H9 (cell line): Measurements from ENCODE around the gene NRG2. TPM values are rescaled to one million over a fixed set of nuclear protein-coding genes. Genes with fewer than 3 reads are reported as not detected.

Experiments used
- DNase-seq: peaks from one replicate; pipeline ENCODE4 v3.0.0-alpha.2; 2017
- H2AFZ ChIP-seq: one replicate; pipeline ENCODE4 v1.6.1; 2013; ENCODE audit warnings: mild to moderate bottlenecking, low read length, control low read depth, moderate library complexity
- H2AK5ac ChIP-seq: 2 replicates; pipeline ENCODE4 v1.6.1; 2013; ENCODE audit warnings: low read length, control low read depth, mixed read lengths; ENCODE audit not compliant: insufficient read length
- H2BK120ac ChIP-seq: one replicate; pipeline ENCODE4 v1.6.1; 2013; ENCODE audit warnings: low read depth, mild to moderate bottlenecking, low read length, control low read depth, inconsistent platforms; ENCODE audit not compliant: poor library complexity, severe bottlenecking
- H2BK12ac ChIP-seq: 2 replicates; pipeline ENCODE4 v1.6.1; 2013; ENCODE audit warnings: low read length, control low read depth, mixed read lengths, low read depth; ENCODE audit not compliant: insufficient read length
- H2BK15ac ChIP-seq: 2 replicates; pipeline ENCODE4 v1.6.1; 2013; ENCODE audit warnings: low read depth, low read length, control low read depth
- H2BK20ac ChIP-seq: one replicate; pipeline ENCODE4 v1.6.1; 2013; ENCODE audit warnings: low read depth, mild to moderate bottlenecking, low read length, control low read depth, inconsistent platforms; ENCODE audit not compliant: poor library complexity, severe bottlenecking
- H2BK5ac ChIP-seq: 2 replicates; pipeline ENCODE4 v1.6.1; 2013; ENCODE audit warnings: low read length, control low read depth, mixed read lengths; ENCODE audit not compliant: insufficient read length
- H3K14ac ChIP-seq: 2 replicates; pipeline ENCODE4 v1.6.1; 2013; ENCODE audit warnings: low read length, control low read depth; ENCODE audit not compliant: insufficient read depth
- H3K18ac ChIP-seq: 2 replicates; pipeline ENCODE4 v1.6.1; 2013; ENCODE audit warnings: low read depth, mild to moderate bottlenecking, mixed read lengths, low read length, control low read depth; ENCODE audit not compliant: insufficient read length
- H3K23ac ChIP-seq: 2 replicates; pipeline ENCODE4 v1.6.1; 2013; ENCODE audit warnings: low read length, control low read depth, mixed read lengths, low read depth; ENCODE audit not compliant: insufficient read length
- H3K23me2 ChIP-seq: 2 replicates; pipeline ENCODE4 v1.6.1; 2013; ENCODE audit warnings: low read depth, mild to moderate bottlenecking, mixed read lengths, low read length, control low read depth; ENCODE audit not compliant: insufficient read length, poor library complexity, severe bottlenecking
- H3K27ac ChIP-seq: 2 replicates; pipeline ENCODE4 v1.5.1; 2013; ENCODE audit warnings: low read length, control low read depth, mixed read lengths, low read depth; ENCODE audit not compliant: insufficient read length
- H3K27me3 ChIP-seq: 2 replicates; pipeline ENCODE4 v1.6.1; 2013; ENCODE audit warnings: low read length, control low read depth, inconsistent platforms; ENCODE audit not compliant: insufficient read depth
- H3K4ac ChIP-seq: 2 replicates; pipeline ENCODE4 v1.6.1; 2013; ENCODE audit warnings: low read depth, mild to moderate bottlenecking, control low read depth, inconsistent platforms, low read length, moderate library complexity
- H3K4me1 ChIP-seq: 2 replicates; pipeline ENCODE4 v1.6.1; 2013; ENCODE audit warnings: low read length, control low read depth, inconsistent platforms; ENCODE audit not compliant: insufficient read depth
- H3K4me2 ChIP-seq: 2 replicates; pipeline ENCODE4 v1.6.1; 2013; ENCODE audit warnings: low read length, control low read depth, mixed read lengths; ENCODE audit not compliant: insufficient read length, insufficient read depth
- H3K56ac ChIP-seq: 2 replicates; pipeline ENCODE4 v1.6.1; 2013; ENCODE audit warnings: low read depth, mild to moderate bottlenecking, mixed read lengths, low read length, control low read depth; ENCODE audit not compliant: insufficient read length
- H3K79me1 ChIP-seq: 2 replicates; pipeline ENCODE4 v1.6.1; 2013; ENCODE audit warnings: low read depth, mild to moderate bottlenecking, moderate library complexity, low read length, control low read depth, inconsistent platforms; ENCODE audit not compliant: insufficient read depth, poor library complexity, severe bottlenecking
- H3K79me2 ChIP-seq: 2 replicates; pipeline ENCODE4 v1.6.1; 2013; ENCODE audit warnings: low read length, control low read depth, inconsistent platforms; ENCODE audit not compliant: insufficient read depth
- H3K9ac ChIP-seq: 2 replicates; pipeline ENCODE4 v1.6.1; 2013; ENCODE audit warnings: low read length, control low read depth, mixed read lengths; ENCODE audit not compliant: insufficient read length; ENCODE audit errors: extremely low read depth
- H3K9me3 ChIP-seq: one replicate; pipeline ENCODE4 v1.6.1; 2013; ENCODE audit warnings: low read depth, low read length, inconsistent platforms; ENCODE audit not compliant: control insufficient read depth
- H3T11ph ChIP-seq: one replicate; pipeline ENCODE4 v1.6.1; 2013; ENCODE audit warnings: mild to moderate bottlenecking, low read length, control low read depth, inconsistent platforms
- H4K20me1 ChIP-seq: one replicate; pipeline ENCODE4 v1.6.1; 2013; ENCODE audit not compliant: control insufficient read depth, insufficient read length, insufficient read depth
- H4K5ac ChIP-seq: 2 replicates; pipeline ENCODE4 v1.6.1; 2013; ENCODE audit warnings: low read depth, mild to moderate bottlenecking, mixed read lengths, low read length, control low read depth; ENCODE audit not compliant: insufficient read length
- H4K8ac ChIP-seq: replicated peaks from 2 replicates; pipeline ENCODE4 v1.6.1; 2013; ENCODE audit warnings: low read length, control low read depth, mixed read lengths, low read depth; ENCODE audit not compliant: insufficient read length
- H4K91ac ChIP-seq: 2 replicates; pipeline ENCODE4 v1.6.1; 2013; ENCODE audit warnings: low read depth, mild to moderate bottlenecking, moderate library complexity, mixed read lengths, low read length, control low read depth; ENCODE audit not compliant: insufficient read length
- H3K27ac Mint-ChIP-seq, 3 experiments: 2 replicates in 2 of 3; 3 replicates in 1 of 3; pipeline ENCODE4 v1.8.0; 2020 to 2021; ENCODE audit warnings: mixed read lengths in 3 of 3, mild to moderate bottlenecking in 1 of 3, moderate library complexity in 1 of 3
- H3K27me3 Mint-ChIP-seq: 2 replicates; pipeline ENCODE4 v1.8.0; 2021; ENCODE audit warnings: low read depth, mild to moderate bottlenecking, moderate library complexity, mixed read lengths
- H3K36me3 Mint-ChIP-seq, 3 experiments: 2 replicates in 2 of 3; 3 replicates in 1 of 3; pipeline ENCODE4 v1.8.0; 2020 to 2021; ENCODE audit warnings: low read depth in 3 of 3, mixed read lengths in 3 of 3; ENCODE audit not compliant: insufficient read depth in 1 of 3
- H3K4me1 Mint-ChIP-seq, 2 experiments: 2 replicates each; pipeline ENCODE4 v1.8.0; 2020; ENCODE audit warnings: mixed read lengths in 2 of 2
- H3K4me3 Mint-ChIP-seq, 2 experiments: 2 replicates in 1 of 2; 3 replicates in 1 of 2; pipeline ENCODE4 v1.8.0; 2020 to 2021; ENCODE audit warnings: mild to moderate bottlenecking in 2 of 2, mixed read lengths in 2 of 2, moderate library complexity in 1 of 2
- H3K9me3 Mint-ChIP-seq, 2 experiments: 2 replicates in 1 of 2; 3 replicates in 1 of 2; pipeline ENCODE4 v1.8.0; 2020; ENCODE audit warnings: mild to moderate bottlenecking in 2 of 2, mixed read lengths in 2 of 2, moderate library complexity in 1 of 2
- WGBS: extraction: QIAGEN DNeasy Blood & Tissue Kit; methylation state at CpG from one replicate; pipeline ENCODE4 v1.1.7; 2013; ENCODE audit warnings: missing lambda C conversion rate, low lambda C conversion rate, mixed read lengths; ENCODE audit not compliant: insufficient read length; ENCODE audit errors: extremely low coverage; 5-methylcytosine and 5-hydroxymethylcytosine counted together
- total RNA-seq: library from RNA; stranded (reverse); gene quantifications from 2 replicates; pipeline ENCODE4 v1.2.1, GENCODE V29; 2021
- TF ChIP-seq, protein P1 (sequence below): fragments of 200-600 bp; sonication (generic); conservative IDR thresholded peaks from 3 replicates; pipeline ENCODE4 v1.8.0; 2021; ENCODE audit warnings: antibody characterized with exemption, mild to moderate bottlenecking

NRG2 gene
- total RNA-seq, 1 experiment from 2014 or later = not detected

DNA sequence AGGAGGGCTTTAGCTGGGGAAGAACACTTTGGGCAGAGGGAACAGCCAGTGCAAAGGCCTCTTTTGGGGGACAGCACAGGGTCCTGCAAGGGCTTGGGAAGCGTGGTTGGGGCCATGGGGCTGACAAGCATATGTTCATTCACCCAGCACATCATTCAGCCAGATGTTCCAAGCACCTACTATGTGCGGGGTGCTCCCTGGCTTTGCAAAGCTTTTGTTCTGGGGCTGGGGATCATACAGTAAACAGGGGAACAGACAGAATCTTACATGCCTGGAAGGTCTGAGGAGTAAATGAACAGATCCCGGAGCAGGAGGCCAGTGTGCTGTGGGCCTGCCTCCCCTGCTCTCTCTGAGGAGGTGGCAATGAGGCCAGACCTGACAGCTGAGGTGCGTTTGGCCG is 230.8 kb downstream of the NRG2 start:
- Mint-ChIP-seq H3K4me1 (peaks cover 4 to 6% of the 10 kb centered on the region in 2 experiments; a peak in 1 of 4 replicates), H3K27me3 (peaks cover 29% of the 10 kb centered on the region), H3K9me3 (no peaks in the 10 kb centered on the region), H3K4me3 (no peak overlapping the region), H3K27ac (no peak overlapping the region), H3K36me3 (no peaks in the 10 kb centered on the region)
- H3K79me2 ChIP-seq = no peaks in the 10 kb centered on the region
- no peak overlapping the region for H2AK5ac ChIP-seq
- H3K4me1 ChIP-seq = no peaks in the 10 kb centered on the region
- H2BK15ac ChIP-seq = no peak overlapping the region
- WGBS = no CpG with 5 or more reads among the region's 5 CpGs
- H3T11ph ChIP-seq = no peak overlapping the region
- no peak overlapping the region for H2BK120ac ChIP-seq
- no peak overlapping the region; the same call in 1 of the 2 replicates for H3K14ac ChIP-seq
- no peak for DNase-seq
- no peak overlapping the region for H4K5ac ChIP-seq
- no peak overlapping the region for H3K23ac ChIP-seq
- no peak overlapping the region for H4K8ac ChIP-seq
- H3K9me3 ChIP-seq = no peaks in the 10 kb centered on the region
- H3K4ac ChIP-seq = no peak overlapping the region
- H3K18ac ChIP-seq = no peak overlapping the region
- no peak overlapping the region for H2BK20ac ChIP-seq
- H3K27ac ChIP-seq = no peak overlapping the region
- H3K56ac ChIP-seq = no peak overlapping the region
- H2BK5ac ChIP-seq = no peak overlapping the region
- no peaks in the 10 kb centered on the region for H3K79me1 ChIP-seq
- no peaks in the 10 kb centered on the region for H3K23me2 ChIP-seq
- TF ChIP-seq, protein P1, sequence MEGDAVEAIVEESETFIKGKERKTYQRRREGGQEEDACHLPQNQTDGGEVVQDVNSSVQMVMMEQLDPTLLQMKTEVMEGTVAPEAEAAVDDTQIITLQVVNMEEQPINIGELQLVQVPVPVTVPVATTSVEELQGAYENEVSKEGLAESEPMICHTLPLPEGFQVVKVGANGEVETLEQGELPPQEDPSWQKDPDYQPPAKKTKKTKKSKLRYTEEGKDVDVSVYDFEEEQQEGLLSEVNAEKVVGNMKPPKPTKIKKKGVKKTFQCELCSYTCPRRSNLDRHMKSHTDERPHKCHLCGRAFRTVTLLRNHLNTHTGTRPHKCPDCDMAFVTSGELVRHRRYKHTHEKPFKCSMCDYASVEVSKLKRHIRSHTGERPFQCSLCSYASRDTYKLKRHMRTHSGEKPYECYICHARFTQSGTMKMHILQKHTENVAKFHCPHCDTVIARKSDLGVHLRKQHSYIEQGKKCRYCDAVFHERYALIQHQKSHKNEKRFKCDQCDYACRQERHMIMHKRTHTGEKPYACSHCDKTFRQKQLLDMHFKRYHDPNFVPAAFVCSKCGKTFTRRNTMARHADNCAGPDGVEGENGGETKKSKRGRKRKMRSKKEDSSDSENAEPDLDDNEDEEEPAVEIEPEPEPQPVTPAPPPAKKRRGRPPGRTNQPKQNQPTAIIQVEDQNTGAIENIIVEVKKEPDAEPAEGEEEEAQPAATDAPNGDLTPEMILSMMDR = no peak
- no peaks in the 10 kb centered on the region for H3K27me3 ChIP-seq
- no peak overlapping the region for H3K9ac ChIP-seq
- H2AFZ ChIP-seq = no peak overlapping the region
- no peak overlapping the region for H3K4me2 ChIP-seq
- no peaks in the 10 kb centered on the region for H4K20me1 ChIP-seq
- H4K91ac ChIP-seq = no peak overlapping the region
- no peak overlapping the region for H2BK12ac ChIP-seq
